Stimulated activated CD8-positive, alpha-beta memory T cell treated with anti-CD3 and anti-CD28 coated beads, Interleukin-12 subunit alpha, Interleukin-12 subunit beta, amount 100 ng/mL, for 4 hours (primary cell): Measurements from ENCODE around the gene RAB26.
"Not testable (repeated sequence)": the region's sequence is repeated elsewhere in the genome, so short reads cannot be mapped to it uniquely, and the experiment has no call there.

ENCODE experiments used
- DNase-seq: peaks from one replicate; pipeline ENCODE4 v3.0.0-alpha.2; 2020; ENCODE audit warnings: low read depth

RAB26 gene, protein sequence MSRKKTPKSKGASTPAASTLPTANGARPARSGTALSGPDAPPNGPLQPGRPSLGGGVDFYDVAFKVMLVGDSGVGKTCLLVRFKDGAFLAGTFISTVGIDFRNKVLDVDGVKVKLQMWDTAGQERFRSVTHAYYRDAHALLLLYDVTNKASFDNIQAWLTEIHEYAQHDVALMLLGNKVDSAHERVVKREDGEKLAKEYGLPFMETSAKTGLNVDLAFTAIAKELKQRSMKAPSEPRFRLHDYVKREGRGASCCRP

DNA sequence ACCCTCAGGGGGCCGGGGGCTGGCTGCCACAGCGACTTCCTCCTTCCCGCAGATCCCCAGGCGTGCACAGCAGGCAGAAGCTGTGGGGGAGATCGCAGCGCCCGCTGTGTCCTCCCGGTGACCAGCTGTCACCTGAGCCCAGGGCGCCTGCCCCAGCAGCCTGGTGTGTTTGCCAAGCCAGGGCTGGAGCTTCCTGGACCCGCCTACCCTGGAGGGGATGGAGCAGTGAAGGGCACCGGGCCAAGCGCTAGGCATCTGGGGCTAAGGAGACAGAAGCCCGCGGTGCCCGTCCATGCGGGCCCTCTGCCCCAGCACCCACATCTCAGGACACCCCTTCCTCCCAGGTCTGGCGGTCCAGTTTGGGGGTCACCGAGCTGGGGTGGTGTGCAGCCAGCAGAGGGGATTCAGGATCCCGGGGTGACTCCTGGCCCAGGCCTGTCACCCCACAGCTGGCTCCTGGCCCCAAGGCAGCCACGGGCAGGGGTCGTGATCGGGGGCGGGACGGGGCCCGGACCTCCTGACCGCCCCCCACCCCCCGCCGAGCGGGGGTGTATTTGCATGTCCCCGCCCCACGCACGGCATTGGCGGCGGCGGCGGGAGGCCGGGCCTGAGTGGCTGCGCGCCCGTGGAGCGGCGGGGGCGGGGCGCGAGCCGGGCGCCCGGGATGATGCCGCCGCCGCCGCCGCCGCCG is at the start of gene RAB26:
TSS of gene RAB26 (plus strand) at position 645 of the 691 bp plus-strand sequence. CDS start 159 bp downstream, outside the sequence.
- peak; percentile 30 for DNase-seq

DNA sequence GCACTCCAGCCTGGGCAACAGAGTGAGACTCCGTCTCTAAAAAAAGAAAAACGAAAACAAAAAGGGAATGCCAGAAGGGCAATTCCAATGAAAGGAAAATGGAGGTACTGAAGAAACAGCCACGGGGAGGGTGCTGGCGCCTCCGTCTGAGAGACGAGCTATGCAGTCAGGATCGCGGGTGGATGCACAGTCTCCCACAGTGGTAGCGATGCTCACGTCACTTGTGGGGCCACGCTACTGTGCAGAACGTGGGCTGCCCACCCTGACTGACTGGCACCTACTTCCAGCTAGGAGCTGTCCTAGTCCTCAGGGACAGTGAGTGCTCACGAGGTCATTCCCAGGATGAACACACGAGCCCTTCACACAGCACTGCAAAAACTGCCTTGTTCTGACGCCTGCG is 46.8 kb upstream of the RAB26 start:
- not testable (repeated sequence) for DNase-seq

DNA sequence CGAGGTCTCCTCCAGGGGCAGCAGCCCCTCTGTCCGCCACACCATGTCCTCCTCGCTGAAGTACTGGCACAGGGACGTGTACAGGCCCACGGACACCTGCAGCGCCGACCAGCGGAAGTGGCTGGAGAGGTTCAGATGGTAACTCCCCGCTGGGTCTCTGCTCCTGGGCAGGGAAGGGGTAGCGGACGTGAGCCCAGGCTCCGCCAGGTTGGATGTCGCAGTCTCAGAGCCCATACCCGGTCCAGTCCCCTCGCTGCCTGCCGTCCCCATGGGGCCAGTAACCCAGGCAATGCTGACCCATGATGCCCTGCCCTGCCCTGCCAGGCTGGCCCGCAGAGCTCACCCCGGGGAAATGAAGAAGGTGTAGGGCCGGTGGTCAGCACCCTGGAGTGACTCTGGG is 46.0 kb upstream of the RAB26 start:
- no peak for DNase-seq

DNA sequence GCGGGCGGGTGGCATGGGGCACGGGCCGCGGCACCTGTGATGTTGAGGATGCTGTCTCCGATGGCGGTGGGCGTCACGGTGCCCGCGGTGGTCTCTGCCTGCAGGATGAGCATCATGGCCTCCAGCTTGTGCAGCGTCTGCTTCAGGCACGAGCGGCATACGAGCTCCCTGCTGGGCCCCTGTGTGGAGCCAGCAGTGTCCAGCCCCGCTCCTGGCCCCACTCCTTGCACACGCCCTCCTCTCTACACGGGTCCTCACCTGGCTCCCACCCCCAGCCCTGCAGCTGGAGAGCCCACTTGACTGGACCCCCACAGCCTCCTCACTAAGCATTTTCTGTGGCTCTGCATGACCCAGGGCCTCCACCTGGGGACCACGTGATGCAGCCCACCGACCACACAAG is 44.0 kb upstream of the RAB26 start:
- DNase-seq: not testable (repeated sequence)

DNA sequence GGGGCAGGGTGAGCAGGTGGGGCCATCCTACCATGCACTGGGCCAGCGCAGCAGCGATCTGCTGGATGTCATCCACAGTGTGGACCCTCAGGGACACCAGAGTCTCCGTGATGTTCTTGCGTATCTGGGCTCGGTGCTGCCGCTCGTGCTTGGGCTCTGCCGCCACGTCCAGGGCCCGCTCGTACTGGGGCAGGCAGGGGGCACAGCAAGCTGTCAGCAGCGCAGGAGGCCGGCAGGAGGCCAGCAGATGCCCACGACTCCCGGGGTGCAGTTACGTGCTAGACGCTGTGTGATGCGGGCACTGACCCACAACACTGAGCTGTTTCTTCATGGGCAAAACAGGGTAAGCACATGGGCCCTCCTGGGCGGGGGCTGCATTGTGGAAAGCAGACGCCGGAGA is 43.1 kb upstream of the RAB26 start:
- DNase-seq: not testable (repeated sequence)

DNA sequence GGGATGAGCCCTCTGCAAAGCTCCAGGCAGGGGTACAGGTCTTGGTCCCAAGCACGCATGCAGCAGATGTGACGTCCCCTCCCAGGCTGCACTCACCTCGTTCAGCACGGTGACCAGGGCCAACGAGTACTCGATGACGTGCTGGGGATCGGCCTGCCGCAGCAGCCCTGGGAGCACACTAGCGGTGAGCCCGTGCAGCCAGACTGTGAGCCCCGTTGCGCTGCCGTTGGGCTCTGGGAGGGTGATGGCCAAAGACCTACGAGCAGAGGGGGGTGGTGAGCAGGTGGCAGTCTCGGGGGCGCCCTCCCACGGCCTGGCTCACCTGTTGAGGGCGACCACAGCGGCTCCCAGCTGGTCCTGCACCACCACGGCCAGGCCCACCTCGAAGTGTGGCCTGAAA is 42.7 kb upstream of the RAB26 start:
- not testable (repeated sequence) for DNase-seq

DNA sequence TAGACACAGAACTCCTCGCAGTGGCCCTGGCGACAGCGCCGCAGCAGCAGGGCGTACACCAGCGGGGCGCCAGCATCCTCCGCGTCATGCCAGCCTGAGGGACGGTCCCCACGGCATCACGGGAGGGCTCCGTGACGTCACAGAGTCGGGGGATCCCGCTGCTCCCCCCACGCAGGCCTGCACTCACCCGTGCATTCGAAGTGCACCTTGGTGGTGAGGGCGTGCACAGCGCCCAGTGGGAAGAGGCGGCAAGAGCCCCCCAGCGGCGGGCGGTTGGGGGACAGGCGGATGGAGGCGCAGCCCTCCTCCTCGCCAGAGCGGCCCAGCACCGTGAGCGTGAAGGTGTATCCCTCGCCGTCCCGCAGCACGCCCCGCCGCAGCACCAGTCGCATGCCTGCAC is 42.2 kb upstream of the RAB26 start:
- DNase-seq: not testable (repeated sequence)

DNA sequence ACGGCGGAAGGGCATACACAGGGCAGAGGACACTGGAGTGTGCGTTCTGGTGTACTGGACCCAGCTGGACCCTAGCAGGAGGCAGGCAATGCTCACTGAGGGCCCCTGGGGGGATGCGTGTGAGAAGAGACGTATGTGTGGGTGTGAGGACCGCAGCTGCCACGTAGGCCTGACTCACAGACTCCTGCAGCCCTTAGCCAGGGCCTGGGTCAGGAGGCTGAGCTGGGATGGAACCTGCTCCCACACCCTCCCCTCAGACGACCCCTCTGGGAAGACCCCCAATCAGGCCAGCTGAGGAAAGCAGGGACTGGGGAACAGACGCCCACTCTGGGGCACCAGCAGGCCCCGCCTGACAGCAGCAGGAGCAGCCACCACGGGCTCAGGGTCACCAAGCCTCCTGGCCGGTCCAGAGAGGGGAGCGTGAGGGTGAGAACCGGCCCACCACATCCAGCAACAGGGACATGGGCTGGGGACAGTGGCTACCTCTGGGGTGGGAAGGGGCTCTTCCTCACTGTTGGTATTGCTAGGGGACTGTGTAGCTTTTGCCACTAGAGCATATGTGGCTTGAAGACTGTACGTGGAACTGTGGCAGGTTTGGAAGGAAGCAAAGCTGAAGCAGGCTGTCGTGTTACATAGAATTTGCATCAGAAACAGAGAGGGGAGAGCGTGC is 41.2 kb upstream of the RAB26 start:
- not testable (repeated sequence) for DNase-seq

DNA sequence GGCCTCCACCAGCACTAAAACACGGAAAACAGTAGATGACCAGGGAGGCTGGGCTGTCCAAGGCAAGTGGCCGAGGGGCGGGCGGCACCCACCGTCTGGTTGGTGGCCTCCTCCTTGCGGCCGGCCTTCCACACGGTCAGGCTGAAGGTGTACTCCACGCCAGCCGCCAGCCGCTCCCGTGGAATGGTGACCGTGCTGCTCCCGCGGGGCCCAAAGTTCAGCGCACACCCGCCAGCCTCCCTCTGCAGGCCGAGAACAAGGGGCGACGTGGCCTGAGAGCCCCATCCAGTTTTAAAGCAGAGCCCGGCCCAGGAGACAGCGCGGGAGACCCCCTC is 40.7 kb upstream of the RAB26 start:
- not testable (repeated sequence) for DNase-seq

DNA sequence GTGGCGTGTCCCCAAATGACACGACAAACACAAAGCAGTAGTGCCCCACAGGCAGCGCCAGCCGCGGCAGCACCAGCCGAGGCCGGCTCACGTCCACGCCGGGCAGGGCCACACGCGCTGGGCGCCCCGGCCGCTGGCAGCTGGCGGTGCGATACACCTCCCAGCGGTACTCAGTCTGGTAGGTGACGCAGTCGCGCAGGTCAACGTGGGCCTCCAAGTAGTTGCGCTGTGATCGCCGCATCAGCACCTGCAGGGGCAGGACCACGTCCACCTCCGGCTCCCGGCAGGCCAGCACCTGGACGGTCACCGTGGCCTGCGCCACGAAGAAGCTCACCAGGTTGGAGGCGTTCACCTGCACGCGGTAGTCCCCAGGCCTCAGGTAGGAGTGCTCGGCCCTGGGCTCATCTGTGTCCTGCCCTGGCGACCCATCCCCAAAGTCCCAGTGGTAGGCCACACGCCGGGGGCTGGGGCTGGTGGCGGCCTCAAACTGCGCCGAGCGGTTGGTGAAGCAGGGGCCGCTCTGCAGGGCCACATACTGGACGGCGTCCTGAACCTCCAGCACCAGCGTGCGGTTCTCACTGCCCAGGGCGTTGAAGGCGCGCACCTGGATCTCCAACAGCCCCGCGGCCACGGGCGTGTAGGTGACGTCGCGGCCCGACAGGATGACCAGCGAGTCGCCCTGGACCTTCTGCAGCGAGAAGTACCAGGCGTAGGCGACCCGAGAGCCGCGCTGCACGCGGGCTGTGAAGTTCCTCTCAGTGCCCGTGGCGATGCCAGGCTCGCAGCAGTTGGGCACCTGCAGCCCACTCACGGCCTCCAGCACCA is 39.8 kb upstream of the RAB26 start:
- DNase-seq: not testable (repeated sequence)

DNA sequence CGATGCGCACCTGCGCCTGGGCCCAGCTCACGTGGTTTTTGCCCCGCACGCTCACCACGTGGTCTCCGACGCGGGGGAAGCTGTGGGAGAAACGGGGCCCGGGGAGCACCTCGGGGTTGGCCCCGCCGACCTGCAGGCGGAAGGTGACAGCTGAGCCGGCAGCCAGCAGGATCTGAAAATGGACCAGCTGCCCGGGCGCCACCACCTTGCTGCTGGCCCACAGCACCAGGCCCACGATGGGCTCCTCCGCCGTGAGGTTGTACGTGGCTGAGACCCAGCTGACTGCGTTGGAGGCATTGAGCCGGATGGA is 39.2 kb upstream of the RAB26 start:
- not testable (repeated sequence) for DNase-seq

DNA sequence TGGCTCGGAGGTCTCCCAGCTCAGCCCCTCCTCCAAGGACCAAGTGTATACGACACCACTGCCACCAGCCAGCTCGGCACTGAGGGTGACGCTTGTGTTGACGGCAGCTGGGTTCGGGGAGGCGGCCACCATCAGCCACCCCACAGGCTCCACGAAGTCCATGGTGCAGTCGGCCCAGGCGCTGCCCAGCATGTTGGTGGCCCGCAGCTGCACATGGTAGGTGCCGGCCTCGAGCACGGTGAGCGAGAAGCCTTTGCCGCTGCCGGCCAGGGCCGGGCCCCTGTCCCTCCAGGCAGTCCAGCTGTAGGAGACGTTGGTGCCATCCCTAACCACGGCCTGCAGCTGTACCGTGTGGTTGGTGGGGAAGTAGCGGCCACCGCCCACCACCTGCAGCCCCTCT is 38.6 kb upstream of the RAB26 start:
- not testable (repeated sequence) for DNase-seq

DNA sequence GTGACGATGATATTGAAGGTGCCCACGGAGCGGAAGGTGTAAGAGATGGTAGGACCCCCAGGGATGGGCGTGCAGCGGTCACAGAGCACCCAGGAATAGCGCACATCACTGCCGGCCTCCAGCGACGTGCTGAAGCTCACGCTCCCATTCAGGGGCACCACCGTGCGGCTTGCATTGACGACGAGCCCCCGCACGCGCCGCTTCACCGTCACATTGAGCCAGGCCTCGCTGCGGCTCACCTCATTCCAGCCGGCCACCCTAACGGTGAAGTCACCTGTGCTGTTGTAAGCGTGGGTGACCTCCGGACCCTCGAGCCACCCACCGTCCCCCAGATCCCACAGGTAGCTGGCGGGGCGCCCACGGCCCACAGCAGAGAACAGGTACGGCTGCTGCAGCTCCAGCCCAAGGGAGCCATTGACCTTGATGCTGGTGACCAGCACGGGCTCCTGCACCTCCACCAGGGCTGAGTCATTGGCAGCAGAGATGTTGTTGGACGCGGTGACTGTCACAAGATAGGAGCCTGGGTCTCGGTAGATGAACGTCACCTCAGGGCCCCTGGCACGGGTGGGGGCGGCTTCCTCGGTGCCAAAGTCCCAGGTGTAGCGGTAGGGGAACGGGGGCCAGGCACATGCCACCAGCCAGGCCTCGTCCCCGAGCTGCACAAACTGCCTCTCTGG is 38.0 kb upstream of the RAB26 start:
- not testable (repeated sequence) for DNase-seq

DNA sequence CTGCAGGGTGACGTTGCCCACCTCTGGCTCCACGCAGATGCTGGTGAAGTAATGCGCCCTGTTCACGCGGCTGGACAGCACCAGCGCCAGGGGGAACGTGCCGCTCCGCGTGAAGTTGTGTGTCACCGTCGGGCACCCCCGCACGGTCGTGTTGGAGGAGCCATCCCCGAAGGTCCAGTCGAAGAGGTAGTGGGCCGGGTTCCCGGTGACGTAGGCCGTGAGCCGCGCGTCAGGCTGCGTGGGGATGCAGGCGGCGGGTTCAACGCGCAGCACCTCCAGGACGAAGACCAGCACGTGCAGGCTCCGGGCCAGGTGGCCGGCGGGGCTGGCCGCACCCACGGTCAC is 37.4 kb upstream of the RAB26 start:
- DNase-seq: not testable (repeated sequence)

DNA sequence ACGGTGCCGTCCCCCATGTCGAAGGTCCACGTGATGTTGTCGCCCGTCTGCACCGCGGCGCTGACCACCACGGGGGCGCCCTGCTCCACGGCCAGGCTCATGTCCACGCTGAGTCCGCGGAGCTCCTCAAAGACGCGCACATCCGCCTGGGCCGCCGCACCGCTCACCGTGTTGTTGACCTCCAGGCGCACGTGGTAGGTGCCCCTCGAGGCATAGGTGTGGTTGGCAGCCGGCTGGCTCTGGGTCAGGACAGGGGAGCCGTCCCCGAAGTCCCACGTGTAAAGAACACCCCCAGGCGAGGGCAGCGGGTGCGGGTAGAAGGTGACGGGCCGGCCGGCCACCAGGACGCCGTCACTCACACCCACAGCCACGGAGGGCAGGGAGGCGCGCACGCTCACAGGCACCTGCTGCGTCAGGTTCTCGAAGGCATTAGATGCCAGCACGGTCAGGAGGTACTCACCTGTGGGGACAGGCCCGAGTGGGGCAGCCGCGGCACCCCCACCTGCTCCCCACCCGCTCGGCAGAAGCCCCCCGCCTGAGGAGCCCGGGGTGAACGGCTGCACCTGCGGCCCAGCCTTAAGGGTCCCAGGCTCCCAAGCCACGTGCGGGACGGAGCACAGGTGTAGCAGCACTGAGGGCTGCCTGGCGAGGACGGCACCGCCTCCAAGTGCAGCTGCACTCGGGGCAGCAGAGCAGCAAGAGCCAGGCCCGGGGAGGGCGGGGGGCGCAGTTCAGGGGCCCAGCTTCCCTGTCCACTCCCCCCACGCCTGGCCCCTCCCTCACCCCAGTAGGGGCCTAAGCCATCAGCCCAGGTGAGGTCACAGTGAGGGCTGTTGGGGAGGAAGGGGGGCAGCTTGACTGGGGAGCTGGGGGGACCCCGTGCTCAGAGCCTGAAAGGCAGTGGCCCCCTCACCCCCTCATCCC is 36.8 kb upstream of the RAB26 start:
- not testable (repeated sequence) for DNase-seq

DNA sequence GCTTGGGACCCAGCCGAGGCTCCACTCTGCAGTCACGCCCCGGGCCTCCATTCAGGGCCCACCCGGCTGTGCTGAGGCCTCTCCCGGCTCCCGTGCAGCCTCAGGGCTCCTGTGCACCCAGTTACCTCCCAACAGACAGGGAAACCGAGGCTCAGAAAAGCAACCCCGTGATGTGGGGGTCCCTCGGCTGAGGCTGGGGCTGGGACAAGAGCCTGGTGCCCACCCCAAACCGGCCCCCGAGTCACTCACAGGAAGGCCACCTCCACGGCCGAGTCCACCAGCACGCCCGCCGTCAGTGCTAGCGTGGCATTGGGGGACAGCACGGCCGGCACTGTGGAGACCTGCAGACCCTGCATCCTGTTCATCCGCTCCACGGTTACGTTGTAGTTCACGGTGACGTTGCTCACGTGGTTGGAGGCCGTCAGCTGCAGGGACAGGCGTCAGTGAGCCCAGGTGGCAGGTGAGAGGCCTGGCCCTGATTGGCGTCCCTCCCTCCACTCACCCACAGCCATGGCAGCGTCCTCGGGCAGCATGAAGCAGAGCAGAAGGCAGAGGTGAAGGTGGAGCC is 35.8 kb upstream of the RAB26 start:
- DNase-seq: not testable (repeated sequence)

DNA sequence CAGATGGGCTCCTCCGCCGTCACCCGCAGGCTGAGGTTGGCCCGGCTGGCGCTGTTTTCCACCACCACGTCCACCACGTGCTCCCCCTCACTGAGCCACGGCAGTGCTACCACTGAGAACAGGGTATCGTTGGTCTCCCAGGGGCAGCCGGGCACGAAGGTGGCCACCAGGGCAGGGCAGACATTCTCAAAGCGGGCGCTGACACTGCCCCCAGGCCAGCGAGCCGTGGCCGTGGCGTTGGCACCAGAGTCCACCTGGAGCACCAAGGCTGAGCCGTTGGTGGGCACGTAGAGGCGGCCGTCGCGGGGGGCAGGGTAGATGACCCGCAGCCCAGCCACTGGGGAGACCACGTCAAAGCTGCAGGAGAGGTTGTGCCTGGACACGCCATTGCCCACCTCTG is 34.2 kb upstream of the RAB26 start:
- not testable (repeated sequence) for DNase-seq

DNA sequence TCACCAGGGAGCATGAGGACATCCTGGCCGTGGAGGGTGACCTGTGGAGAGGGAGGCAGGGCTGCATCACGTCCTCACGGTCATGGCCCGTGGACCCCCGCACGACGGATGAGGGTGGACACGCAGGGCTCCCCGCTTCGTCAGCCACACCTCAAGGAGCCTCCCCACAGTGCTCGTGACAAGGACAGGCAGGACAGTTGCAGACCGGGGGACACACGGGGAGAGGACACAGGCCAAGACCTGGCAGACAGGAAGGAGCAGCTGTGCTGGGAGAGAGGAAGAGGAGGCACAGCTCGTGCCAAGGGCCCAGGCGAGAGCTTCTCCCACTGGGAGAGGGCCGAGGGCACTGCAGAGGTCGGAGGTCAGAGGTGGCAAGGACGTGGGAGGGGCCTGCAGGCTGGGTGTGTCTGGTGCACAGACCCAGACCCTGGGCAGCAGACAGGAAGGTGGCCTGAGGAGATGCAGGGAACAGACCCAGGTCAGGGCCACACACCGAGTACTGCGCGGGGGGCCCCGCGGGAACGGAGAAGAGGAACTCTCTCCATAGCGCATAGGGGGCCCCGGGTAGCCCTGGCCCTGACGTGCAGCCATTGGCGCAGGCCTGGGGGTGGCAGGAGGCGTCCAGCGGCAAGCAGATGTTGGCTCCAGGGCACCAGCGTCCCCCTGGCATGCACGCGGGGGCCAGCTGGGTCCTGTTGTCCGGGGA is 33.4 kb upstream of the RAB26 start:
- not testable (repeated sequence) for DNase-seq

DNA sequence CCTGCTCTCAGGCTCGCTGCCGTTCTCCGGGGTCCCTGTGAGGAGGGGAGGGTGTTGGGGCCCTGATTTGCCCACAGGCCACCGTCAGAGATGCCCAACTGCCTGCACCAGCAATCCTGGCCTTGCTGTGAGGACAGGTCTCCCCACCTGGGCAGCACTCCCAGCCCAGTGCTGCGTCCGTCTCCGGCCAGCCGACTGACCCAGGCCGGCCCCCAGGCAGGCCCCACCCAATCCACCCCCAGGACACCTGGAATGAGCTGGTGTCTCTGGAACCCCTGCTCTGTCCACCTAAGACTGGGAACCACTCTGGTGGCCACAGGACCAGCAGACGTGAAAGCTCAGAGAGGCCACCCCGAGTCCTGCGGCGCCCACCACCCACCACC is 32.8 kb upstream of the RAB26 start:
- DNase-seq: no peak

DNA sequence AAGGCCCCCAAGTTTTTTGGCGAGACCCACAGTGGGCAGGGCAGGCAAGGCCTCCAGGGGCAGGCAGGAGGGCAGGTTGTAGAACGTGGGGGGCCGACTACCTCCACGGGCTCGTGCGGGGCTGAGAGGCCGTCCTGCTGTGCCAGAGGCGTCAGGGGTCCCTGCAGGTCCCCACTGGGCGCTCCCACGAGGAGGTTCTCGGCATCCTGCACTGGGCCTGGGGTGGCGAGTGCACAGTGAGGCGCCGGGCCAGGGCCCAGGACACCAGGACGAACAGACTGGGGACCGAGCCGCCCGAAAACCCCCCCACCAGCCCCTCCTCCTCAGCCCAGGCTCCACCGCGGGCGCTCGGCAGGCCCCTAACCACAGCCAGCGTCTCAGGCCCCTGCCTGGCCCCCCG is 32.0 kb upstream of the RAB26 start:
- not testable (repeated sequence) for DNase-seq
